HG02642 (cell line): ENCODE results near the gene FAM234A.
"Not testable (repeated sequence)": the region's sequence is repeated elsewhere in the genome, so short reads cannot be mapped to it uniquely, and the experiment has no call there.

Experiments used
- ATAC-seq: cut with Tn5 transposase; IDR thresholded peaks from one replicate; pipeline ENCODE4 v1.9.1; 2021; ENCODE audit warnings: mild to moderate bottlenecking; ENCODE audit not compliant: unreplicated experiment, poor library complexity

The FAM234A gene

GRCh38 chr16:263182-263774 lies 28.7 kb downstream of the FAM234A start:
- ATAC-seq: no peak

- ATAC-seq: no peak
Measured at GRCh38 chr16:263944-264343, 29.3 kb downstream of the FAM234A start.

- ATAC-seq: no peak
Measured at GRCh38 chr16:264440-264951, 29.9 kb downstream of the FAM234A start.

GRCh38 chr16:265002-265529 lies 30.4 kb downstream of the FAM234A start:
- no peak for ATAC-seq

GRCh38 chr16:265711-266110 lies 31.1 kb downstream of the FAM234A start:
- no peak for ATAC-seq

- ATAC-seq: no peak
Measured at GRCh38 chr16:266258-267164, 31.9 kb downstream of the FAM234A start.

- not testable (repeated sequence) for ATAC-seq
Measured at GRCh38 chr16:267562-267961, 32.9 kb downstream of the FAM234A start.

GRCh38 chr16:268141-269053 lies 33.8 kb downstream of the FAM234A start:
- no peak for ATAC-seq

- ATAC-seq: no peak
Measured at GRCh38 chr16:269061-269796, 34.6 kb downstream of the FAM234A start.

- no peak for ATAC-seq
Measured at GRCh38 chr16:270381-271255, 36.0 kb downstream of the FAM234A start.

GRCh38 chr16:272633-273546 lies 38.3 kb downstream of the FAM234A start:
- ATAC-seq: no peak

GRCh38 chr16:273547-274421 lies 39.2 kb downstream of the FAM234A start:
- no peak for ATAC-seq

- ATAC-seq: no peak
Measured at GRCh38 chr16:275041-275641, 40.5 kb downstream of the FAM234A start.

GRCh38 chr16:275786-276232 lies 41.2 kb downstream of the FAM234A start, which contains the start of gene RGS11:
Gene RGS11, minus strand, starts transcription at chr16:275944. Its CDS starts 33 bp downstream, at chr16:275911.
- ATAC-seq: no peak

GRCh38 chr16:276426-277077 lies 41.9 kb downstream of the FAM234A start:
- no peak for ATAC-seq
